ENCODE results near the gene RBM20.

DNA sequence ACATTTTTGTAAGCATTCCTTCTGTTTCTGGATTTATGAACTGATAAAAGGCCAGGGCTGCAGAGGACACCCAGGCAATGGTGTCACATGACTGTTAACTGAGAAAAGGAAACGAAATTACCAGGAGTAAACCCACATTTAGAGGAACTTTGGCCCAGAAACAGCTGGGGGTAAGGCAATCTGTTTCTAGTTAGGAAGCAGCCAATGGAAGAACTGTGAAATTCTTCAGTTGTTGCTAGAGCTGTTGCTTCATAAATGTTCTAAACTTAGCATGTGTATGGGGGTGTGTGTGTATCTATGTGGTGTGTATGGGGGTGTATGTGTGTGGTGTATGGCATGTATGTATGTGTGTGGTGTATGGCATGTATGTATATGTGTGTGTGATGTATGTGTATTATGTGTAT, 215.8 kb downstream of the RBM20 start:
- TF ChIP-seq EP300 (IDR thresholded peaks at IDR 0.05): no peak
- TF ChIP-seq, protein P1, sequence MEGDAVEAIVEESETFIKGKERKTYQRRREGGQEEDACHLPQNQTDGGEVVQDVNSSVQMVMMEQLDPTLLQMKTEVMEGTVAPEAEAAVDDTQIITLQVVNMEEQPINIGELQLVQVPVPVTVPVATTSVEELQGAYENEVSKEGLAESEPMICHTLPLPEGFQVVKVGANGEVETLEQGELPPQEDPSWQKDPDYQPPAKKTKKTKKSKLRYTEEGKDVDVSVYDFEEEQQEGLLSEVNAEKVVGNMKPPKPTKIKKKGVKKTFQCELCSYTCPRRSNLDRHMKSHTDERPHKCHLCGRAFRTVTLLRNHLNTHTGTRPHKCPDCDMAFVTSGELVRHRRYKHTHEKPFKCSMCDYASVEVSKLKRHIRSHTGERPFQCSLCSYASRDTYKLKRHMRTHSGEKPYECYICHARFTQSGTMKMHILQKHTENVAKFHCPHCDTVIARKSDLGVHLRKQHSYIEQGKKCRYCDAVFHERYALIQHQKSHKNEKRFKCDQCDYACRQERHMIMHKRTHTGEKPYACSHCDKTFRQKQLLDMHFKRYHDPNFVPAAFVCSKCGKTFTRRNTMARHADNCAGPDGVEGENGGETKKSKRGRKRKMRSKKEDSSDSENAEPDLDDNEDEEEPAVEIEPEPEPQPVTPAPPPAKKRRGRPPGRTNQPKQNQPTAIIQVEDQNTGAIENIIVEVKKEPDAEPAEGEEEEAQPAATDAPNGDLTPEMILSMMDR (IDR thresholded peaks at IDR 0.05): no peak
- no peak for TF ChIP-seq POLR2A (IDR thresholded peaks at IDR 0.05)

All from stomach (tissue), 4 donors.